Adipose tissue (tissue), 3 donors: ENCODE data around the gene STX16. TPM values are rescaled to one million over a fixed set of nuclear protein-coding genes. Genes with fewer than 3 reads are reported as not detected.

Experiments used
- H3K27ac ChIP-seq: one replicate; pipeline ENCODE4 v1.5.1; 2013; ENCODE audit warnings: low read depth, low read length
- whole genome bisulfite sequencing, 3 donors: extraction: QIAGEN DNeasy Blood & Tissue Kit; methylation state at CpG; one replicate each; pipeline ENCODE4 v1.1.7; 2013; 5-methylcytosine and 5-hydroxymethylcytosine counted together
- polyA plus RNA-seq, 3 donors: library from polyadenylated mRNA; stranded (reverse); fragments of 200-250 nt; gene quantifications; one replicate each; pipeline ENCODE4 v1.2.3, GENCODE V29; 2013
- donor health status: healthy with polysubstance abuse.
- donor health status: Bipolar disorder and iron deficiency.
- donor health status: healthy.

The STX16 gene
- polyA plus RNA-seq, 3 donors = 21.7 to 36.9 (median 35.9) TPM

- no peak overlapping the region for H3K27ac ChIP-seq
- 89 to 96% (median 93%) methylated on average over 2 of the region's 2 CpGs for WGBS, 3 donors
Measured at GRCh38 chr20:58664331-58664730, 13.2 kb downstream of the STX16 start.

- no peak overlapping the region for H3K27ac ChIP-seq
- WGBS, 3 donors = 83 to 93% (median 87%) methylated on average over 5 of the region's 5 CpGs
Measured at GRCh38 chr20:58664883-58665282, 13.8 kb downstream of the STX16 start.

- H3K27ac ChIP-seq = no peak overlapping the region
- 80 to 85% (median 85%) methylated on average over 11 of the region's 11 CpGs for WGBS, 3 donors
Measured at GRCh38 chr20:58665606-58666005, 14.5 kb downstream of the STX16 start.

GRCh38 chr20:58666702-58667101, 15.6 kb downstream of the STX16 start:
- no peak overlapping the region for H3K27ac ChIP-seq
- WGBS, 3 donors = 81 to 88% (median 85%) methylated on average over 7 of the region's 7 CpGs

GRCh38 chr20:58667975-58668374, 16.9 kb downstream of the STX16 start:
- 83 to 93% (median 84%) methylated on average over 5 of the region's 5 CpGs for WGBS, 3 donors
- no peak overlapping the region for H3K27ac ChIP-seq

GRCh38 chr20:58668901-58669286, 17.8 kb downstream of the STX16 start:
- H3K27ac ChIP-seq = no peak overlapping the region
- WGBS, 3 donors = 85 to 93% (median 91%) methylated on average over 5 of the region's 5 CpGs

GRCh38 chr20:58669287-58670006, 18.4 kb downstream of the STX16 start:
- WGBS, 3 donors = 75 to 78% (median 77%) methylated on average over 16 of the region's 16 CpGs
- H3K27ac ChIP-seq = no peak overlapping the region

- no peak overlapping the region for H3K27ac ChIP-seq
- 83 to 92% (median 86%) methylated on average over 1 of the region's 1 CpG for WGBS, 3 donors
Measured at GRCh38 chr20:58670102-58670501, 19.0 kb downstream of the STX16 start.

GRCh38 chr20:58670659-58671058, 19.6 kb downstream of the STX16 start:
- 64 to 75% (median 68%) methylated on average over 4 of the region's 4 CpGs for WGBS, 3 donors
- no peak overlapping the region for H3K27ac ChIP-seq

GRCh38 chr20:58673119-58673518, 22.0 kb downstream of the STX16 start:
- WGBS, 3 donors = 92 to 93% (median 93%) methylated on average over 9 of the region's 9 CpGs

GRCh38 chr20:58675146-58675584, 24.1 kb downstream of the STX16 start:
- whole genome bisulfite sequencing, 3 donors = 87 to 95% (median 91%) methylated on average over 18 of the region's 18 CpGs
- H3K27ac ChIP-seq = no peak overlapping the region

More at GRCh38 chr20:58673119-58673518, 22.0 kb downstream of the STX16 start:
- no peak overlapping the region for H3K27ac ChIP-seq

GRCh38 chr20:58675641-58676040, 24.6 kb downstream of the STX16 start:
- no peak overlapping the region for H3K27ac ChIP-seq
- 90 to 91% (median 90%) methylated on average over 17 of the region's 17 CpGs for WGBS, 3 donors

GRCh38 chr20:58676161-58676560, 25.1 kb downstream of the STX16 start:
- 96 to 97% (median 97%) methylated on average over 19 of the region's 19 CpGs for WGBS, 3 donors

GRCh38 chr20:58677079-58677604, 26.1 kb downstream of the STX16 start:
- no peak overlapping the region for H3K27ac ChIP-seq
- 82 to 96% (median 95%) methylated on average over 5 of the region's 5 CpGs for WGBS, 3 donors

More at GRCh38 chr20:58676161-58676560, 25.1 kb downstream of the STX16 start:
- no peak overlapping the region for H3K27ac ChIP-seq

- 87 to 97% (median 95%) methylated on average over 5 of the region's 5 CpGs for WGBS, 3 donors
- no peak overlapping the region for H3K27ac ChIP-seq
Measured at GRCh38 chr20:58677808-58678207, 26.7 kb downstream of the STX16 start.

GRCh38 chr20:58678806-58679205, 27.7 kb downstream of the STX16 start:
- H3K27ac ChIP-seq = no peak overlapping the region
- WGBS, 3 donors = 86 to 90% (median 86%) methylated on average over 8 of the region's 8 CpGs

GRCh38 chr20:58682656-58683531, 31.8 kb downstream of the STX16 start:
- H3K27ac ChIP-seq = no peak overlapping the region
- 67 to 93% (median 91%) methylated on average over 11 of the region's 11 CpGs for WGBS, 3 donors

GRCh38 chr20:58684291-58684690, 33.2 kb downstream of the STX16 start:
- 88 to 99% (median 98%) methylated on average over 2 of the region's 2 CpGs for WGBS, 3 donors
- no peak overlapping the region for H3K27ac ChIP-seq

- 90 to 95% (median 92%) methylated on average over 5 of the region's 5 CpGs for WGBS, 3 donors
Measured at GRCh38 chr20:58685988-58686387, 34.9 kb downstream of the STX16 start.

More at GRCh38 chr20:58685988-58686387, 34.9 kb downstream of the STX16 start:
- H3K27ac ChIP-seq = no peak overlapping the region
